Neural cell (in vitro differentiated cells): Measurements from ENCODE around the gene GNAQ. TPM values are rescaled to one million over a fixed set of nuclear protein-coding genes. Genes with fewer than 3 reads are reported as not detected.
"Not testable (repeated sequence)": the region's sequence is repeated elsewhere in the genome, so short reads cannot be mapped to it uniquely, and the experiment has no call there.

ENCODE experiments used
- H2AFZ ChIP-seq: fragments of 200-600, 300-800 bp; sonication (generic), shearing (Covaris generic); 2 replicates; pipeline ENCODE4 v1.6.0; 2014; ENCODE audit warnings: low read depth, mild to moderate bottlenecking, antibody characterized with exemption, low read length, moderate library complexity
- H3F3A ChIP-seq: fragments of 200-600 bp; shearing (Covaris generic); 2 replicates; pipeline ENCODE4 v1.6.1; 2016; ENCODE audit warnings: mild to moderate bottlenecking, moderate library complexity, mixed read lengths, antibody characterized with exemption, low read length; ENCODE audit not compliant: insufficient read depth, poor library complexity, severe bottlenecking
- H3K27ac ChIP-seq: fragments of 200-600, 300-800 bp; sonication (generic), shearing (Covaris generic); 2 replicates; pipeline ENCODE4 v1.5.1; 2014; ENCODE audit warnings: mild to moderate bottlenecking, low read length, moderate library complexity
- H3K27me3 ChIP-seq: fragments of 300-800, 200-600 bp; sonication (generic), shearing (Covaris generic); 2 replicates; pipeline ENCODE4 v1.6.0; 2014; ENCODE audit warnings: mild to moderate bottlenecking, low read depth, low read length, moderate library complexity; ENCODE audit not compliant: insufficient read depth
- H3K36me3 ChIP-seq: fragments of 300-800, 200-600 bp; sonication (generic), shearing (Covaris generic); 2 replicates; pipeline ENCODE4 v1.5.1; 2014; ENCODE audit warnings: mild to moderate bottlenecking, antibody characterized with exemption, low read length, moderate library complexity; ENCODE audit not compliant: insufficient read depth
- H3K4me2 ChIP-seq: fragments of 300-800, 200-600 bp; sonication (generic), shearing (Covaris generic); 2 replicates; pipeline ENCODE4 v1.6.0; 2014; ENCODE audit warnings: mild to moderate bottlenecking, low read length
- H3K4me3 ChIP-seq: fragments of 300-800, 200-600 bp; sonication (generic), shearing (Covaris generic); 2 replicates; pipeline ENCODE4 v1.5.1; 2014; ENCODE audit warnings: mild to moderate bottlenecking, low read length, moderate library complexity
- H3K79me2 ChIP-seq: fragments of 200-600 bp; shearing (Covaris generic); replicated peaks from 2 replicates; pipeline ENCODE4 v1.6.0; 2014; ENCODE audit warnings: mild to moderate bottlenecking, low read length, moderate library complexity; ENCODE audit not compliant: insufficient read depth
- H3K9ac ChIP-seq: fragments of 300-800, 200-600 bp; sonication (generic), shearing (Covaris generic); 2 replicates; pipeline ENCODE4 v1.6.1; 2016; ENCODE audit warnings: mild to moderate bottlenecking, low read length, mixed read lengths
- H3K9me2 ChIP-seq: fragments of 200-600 bp; shearing (Covaris generic); 2 replicates; pipeline ENCODE4 v1.6.1; 2016; ENCODE audit warnings: mild to moderate bottlenecking, low read length, mixed read lengths; ENCODE audit not compliant: insufficient read depth
- H3K9me3 ChIP-seq: fragments of 200-600, 300-800 bp; sonication (generic), shearing (Covaris generic); 2 replicates; pipeline ENCODE4 v1.6.1; 2016; ENCODE audit warnings: mild to moderate bottlenecking, mixed run types, low read length, moderate library complexity, mixed read lengths
- H4K20me1 ChIP-seq: fragments of 200-600 bp; shearing (Covaris generic); 2 replicates; pipeline ENCODE4 v1.6.1; 2016; ENCODE audit warnings: mild to moderate bottlenecking, mixed run types; ENCODE audit not compliant: insufficient read depth
- EP300 ChIP-seq: fragments of 450-650 bp; conservative IDR thresholded peaks from 2 replicates; pipeline ENCODE4 v1.6.1; 2014; ENCODE audit warnings: antibody characterized with exemption, mild to moderate bottlenecking, moderate library complexity; ENCODE audit not compliant: poor library complexity, severe bottlenecking
- EZH2 ChIP-seq: fragments of 200-600, 300-800 bp; shearing (Covaris generic), sonication (generic); IDR thresholded peaks from 2 replicates; pipeline ENCODE4 v1.6.1; 2014; ENCODE audit warnings: antibody characterized with exemption, low read length, borderline replicate concordance, mild to moderate bottlenecking; ENCODE audit not compliant: insufficient read depth, poor library complexity, severe bottlenecking
- MXI1 ChIP-seq: fragments of 450-650 bp; conservative IDR thresholded peaks from 2 replicates; pipeline ENCODE4 v1.6.1; 2014; ENCODE audit warnings: antibody characterized with exemption, mild to moderate bottlenecking; ENCODE audit not compliant: poor library complexity, severe bottlenecking
- POLR2AphosphoS5 ChIP-seq: IDR thresholded peaks from 2 replicates; pipeline ENCODE4 v1.6.1; 2012
- RAD21 ChIP-seq: fragments of 450-650 bp; conservative IDR thresholded peaks from 2 replicates; pipeline ENCODE4 v1.6.1; 2014; ENCODE audit warnings: antibody characterized with exemption, mild to moderate bottlenecking, moderate library complexity
- SMC3 ChIP-seq: fragments of 450-650 bp; conservative IDR thresholded peaks from 2 replicates; pipeline ENCODE4 v1.6.1; 2014; ENCODE audit warnings: antibody characterized with exemption, mild to moderate bottlenecking, moderate library complexity; ENCODE audit not compliant: poor library complexity
- TAF1 ChIP-seq: IDR thresholded peaks from 2 replicates; pipeline ENCODE4 v1.6.1; 2012; ENCODE audit warnings: low read depth
- polyA plus RNA-seq: library from polyadenylated mRNA; depleted of rRNA; stranded (reverse); fragments of >200 nt; gene quantifications from 2 replicates; pipeline ENCODE4 v1.2.3, GENCODE V29; 2014
- TF ChIP-seq, protein P1 (sequence below): fragments of 450-650 bp; IDR thresholded peaks from 2 replicates; pipeline ENCODE4 v1.5.1; 2014; ENCODE audit warnings: antibody characterized with exemption, mild to moderate bottlenecking, moderate library complexity; ENCODE audit not compliant: poor library complexity, severe bottlenecking
- TF ChIP-seq, protein P2 (sequence below): IDR thresholded peaks from 2 replicates; pipeline ENCODE4 v1.6.1; 2012; ENCODE audit warnings: borderline replicate concordance

GNAQ gene
- polyA plus RNA-seq, 1 donor from 2014 or later, result 86.7 TPM

- H3F3A ChIP-seq, H3K27me3 ChIP-seq, H2AFZ ChIP-seq, H3K9me3 ChIP-seq, H3K79me2 ChIP-seq, H3K27ac ChIP-seq, H3K4me3 ChIP-seq, H4K20me1 ChIP-seq, H3K4me2 ChIP-seq, H3K36me3 ChIP-seq, H3K9me2 ChIP-seq, H3K9ac ChIP-seq: not testable (repeated sequence)
Observed at GRCh38 chr9:77690119-77690518, 341.5 kb downstream of the GNAQ start.

- not testable (repeated sequence) for H2AFZ ChIP-seq, H3K36me3 ChIP-seq, H4K20me1 ChIP-seq, H3K9me2 ChIP-seq, H3F3A ChIP-seq, H3K27me3 ChIP-seq, H3K4me3 ChIP-seq, H3K4me2 ChIP-seq, H3K79me2 ChIP-seq, H3K9ac ChIP-seq, H3K27ac ChIP-seq, H3K9me3 ChIP-seq
Observed at GRCh38 chr9:77687737-77688136, 343.9 kb downstream of the GNAQ start.

DNA sequence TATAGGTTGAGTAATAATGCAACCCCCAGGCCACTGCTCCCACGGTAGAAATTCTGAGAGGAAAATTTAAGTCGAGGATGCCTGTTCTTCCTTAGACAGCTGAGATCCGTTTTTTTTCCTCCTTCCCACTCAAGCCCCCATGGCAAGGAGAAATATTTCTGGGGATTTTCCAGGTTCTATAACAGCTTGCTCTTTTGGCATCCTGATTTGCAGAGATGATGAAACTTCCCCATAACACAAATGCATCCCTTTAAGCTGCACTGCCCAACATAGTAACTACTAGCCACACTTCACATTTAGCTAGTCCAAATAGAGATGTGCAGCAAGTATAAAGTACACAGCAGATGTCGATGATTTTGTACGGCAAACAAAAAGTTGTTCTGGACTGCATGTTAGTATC, 351.0 kb downstream of the GNAQ start:
- no peak for TF ChIP-seq MXI1
- TF ChIP-seq EZH2, result no peak
- TF ChIP-seq RAD21, result no peak
- TF ChIP-seq POLR2AphosphoS5, result no peak
- no peak for TF ChIP-seq SMC3
- TF ChIP-seq, protein P1, sequence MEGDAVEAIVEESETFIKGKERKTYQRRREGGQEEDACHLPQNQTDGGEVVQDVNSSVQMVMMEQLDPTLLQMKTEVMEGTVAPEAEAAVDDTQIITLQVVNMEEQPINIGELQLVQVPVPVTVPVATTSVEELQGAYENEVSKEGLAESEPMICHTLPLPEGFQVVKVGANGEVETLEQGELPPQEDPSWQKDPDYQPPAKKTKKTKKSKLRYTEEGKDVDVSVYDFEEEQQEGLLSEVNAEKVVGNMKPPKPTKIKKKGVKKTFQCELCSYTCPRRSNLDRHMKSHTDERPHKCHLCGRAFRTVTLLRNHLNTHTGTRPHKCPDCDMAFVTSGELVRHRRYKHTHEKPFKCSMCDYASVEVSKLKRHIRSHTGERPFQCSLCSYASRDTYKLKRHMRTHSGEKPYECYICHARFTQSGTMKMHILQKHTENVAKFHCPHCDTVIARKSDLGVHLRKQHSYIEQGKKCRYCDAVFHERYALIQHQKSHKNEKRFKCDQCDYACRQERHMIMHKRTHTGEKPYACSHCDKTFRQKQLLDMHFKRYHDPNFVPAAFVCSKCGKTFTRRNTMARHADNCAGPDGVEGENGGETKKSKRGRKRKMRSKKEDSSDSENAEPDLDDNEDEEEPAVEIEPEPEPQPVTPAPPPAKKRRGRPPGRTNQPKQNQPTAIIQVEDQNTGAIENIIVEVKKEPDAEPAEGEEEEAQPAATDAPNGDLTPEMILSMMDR, result no peak
- TF ChIP-seq TAF1, result no peak
- TF ChIP-seq, protein P2, sequence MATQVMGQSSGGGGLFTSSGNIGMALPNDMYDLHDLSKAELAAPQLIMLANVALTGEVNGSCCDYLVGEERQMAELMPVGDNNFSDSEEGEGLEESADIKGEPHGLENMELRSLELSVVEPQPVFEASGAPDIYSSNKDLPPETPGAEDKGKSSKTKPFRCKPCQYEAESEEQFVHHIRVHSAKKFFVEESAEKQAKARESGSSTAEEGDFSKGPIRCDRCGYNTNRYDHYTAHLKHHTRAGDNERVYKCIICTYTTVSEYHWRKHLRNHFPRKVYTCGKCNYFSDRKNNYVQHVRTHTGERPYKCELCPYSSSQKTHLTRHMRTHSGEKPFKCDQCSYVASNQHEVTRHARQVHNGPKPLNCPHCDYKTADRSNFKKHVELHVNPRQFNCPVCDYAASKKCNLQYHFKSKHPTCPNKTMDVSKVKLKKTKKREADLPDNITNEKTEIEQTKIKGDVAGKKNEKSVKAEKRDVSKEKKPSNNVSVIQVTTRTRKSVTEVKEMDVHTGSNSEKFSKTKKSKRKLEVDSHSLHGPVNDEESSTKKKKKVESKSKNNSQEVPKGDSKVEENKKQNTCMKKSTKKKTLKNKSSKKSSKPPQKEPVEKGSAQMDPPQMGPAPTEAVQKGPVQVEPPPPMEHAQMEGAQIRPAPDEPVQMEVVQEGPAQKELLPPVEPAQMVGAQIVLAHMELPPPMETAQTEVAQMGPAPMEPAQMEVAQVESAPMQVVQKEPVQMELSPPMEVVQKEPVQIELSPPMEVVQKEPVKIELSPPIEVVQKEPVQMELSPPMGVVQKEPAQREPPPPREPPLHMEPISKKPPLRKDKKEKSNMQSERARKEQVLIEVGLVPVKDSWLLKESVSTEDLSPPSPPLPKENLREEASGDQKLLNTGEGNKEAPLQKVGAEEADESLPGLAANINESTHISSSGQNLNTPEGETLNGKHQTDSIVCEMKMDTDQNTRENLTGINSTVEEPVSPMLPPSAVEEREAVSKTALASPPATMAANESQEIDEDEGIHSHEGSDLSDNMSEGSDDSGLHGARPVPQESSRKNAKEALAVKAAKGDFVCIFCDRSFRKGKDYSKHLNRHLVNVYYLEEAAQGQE, result no peak
- TF ChIP-seq EP300, result no peak
- no peak overlapping the region for H3K9ac ChIP-seq
- H4K20me1 ChIP-seq, result no peaks in the 10 kb centered on the region

More for the DNA sequence above, 351.0 kb downstream of the GNAQ start:
- no peaks in the 10 kb centered on the region for H3K9me2 ChIP-seq
- H3K27ac ChIP-seq, result no peak overlapping the region
- H3F3A ChIP-seq, result no peaks in the 10 kb centered on the region
- H3K4me2 ChIP-seq, result no peak overlapping the region
- H3K79me2 ChIP-seq, result no peaks in the 10 kb centered on the region
- no peaks in the 10 kb centered on the region for H3K36me3 ChIP-seq
- no peaks in the 10 kb centered on the region for H3K9me3 ChIP-seq
- no peak overlapping the region for H3K4me3 ChIP-seq
- no peaks in the 10 kb centered on the region for H3K27me3 ChIP-seq
- H2AFZ ChIP-seq, result no peak overlapping the region
